GM06990 (cell line): ENCODE measurements around the gene RBM48.
A peak's percentile ranks its signal among the peaks of the same experiment; 100 is the strongest.
"Not testable (repeated sequence)": the region's sequence is repeated elsewhere in the genome, so short reads cannot be mapped to it uniquely, and the experiment has no call there.

Source experiments
- DNase-seq: peaks from one replicate; pipeline ENCODE4 v3.0.0-alpha.2; 2011; ENCODE audit not compliant: insufficient read length; ENCODE audit errors: extremely low read depth
- H3K27me3 ChIP-seq: replicated peaks from 2 replicates; pipeline ENCODE4 v1.6.0; 2011; ENCODE audit warnings: low read length; ENCODE audit not compliant: control insufficient read depth, insufficient read depth
- H3K36me3 ChIP-seq: 2 replicates; pipeline ENCODE4 v1.5.1; 2011; ENCODE audit warnings: low read length; ENCODE audit not compliant: control insufficient read depth, insufficient read depth
- H3K4me3 ChIP-seq: replicated peaks from 2 replicates; pipeline ENCODE4 v1.5.1; 2011; ENCODE audit warnings: low read depth, mild to moderate bottlenecking, control low read depth, low read length
- CTCF ChIP-seq: IDR thresholded peaks from 2 replicates; pipeline ENCODE4 v1.5.1; 2011; ENCODE audit warnings: low read length, control low read depth, mild to moderate bottlenecking, inconsistent platforms; ENCODE audit not compliant: insufficient read depth, poor library complexity, severe bottlenecking

Gene RBM48

GRCh38 chr7:92527300-92528187 is 1.1 kb upstream of the RBM48 start:
- DNase-seq = peak; percentile 69
- peak overlapping the region; percentile 91 for H3K4me3 ChIP-seq

GRCh38 chr7:92528958-92529264 is 316 bp downstream of the RBM48 start:
- no peak for TF ChIP-seq CTCF
- Histone ChIP-seq H3K4me3 (peak overlapping the region; percentile 97), H3K27me3 (no peaks in the 10 kb centered on the region), H3K36me3 (peaks cover 5% of the 10 kb centered on the region)
- DNase-seq = no peak

More at GRCh38 chr7:92527300-92528187, 1.1 kb upstream of the RBM48 start:
- no peaks in the 10 kb centered on the region for H3K27me3 ChIP-seq
- no peak for TF ChIP-seq CTCF
- peaks cover 2% of the 10 kb centered on the region; the same call in 1 of the 2 replicates for H3K36me3 ChIP-seq

- Histone ChIP-seq H3K27me3 (no peaks in the 10 kb centered on the region), H3K36me3 (peaks cover 13% of the 10 kb centered on the region), H3K4me3 (no peak overlapping the region)
- no peak for TF ChIP-seq CTCF
- no peak for DNase-seq
Measured at GRCh38 chr7:92534572-92534971, 6.0 kb downstream of the RBM48 start.

GRCh38 chr7:92543542-92543941 is 14.9 kb downstream of the RBM48 start:
- DNase-seq, H3K36me3 ChIP-seq, H3K4me3 ChIP-seq, H3K27me3 ChIP-seq: not testable (repeated sequence)

GRCh38 chr7:92545116-92545515 is 16.5 kb downstream of the RBM48 start:
- not testable (repeated sequence) for H3K36me3 ChIP-seq, H3K27me3 ChIP-seq, H3K4me3 ChIP-seq, DNase-seq

GRCh38 chr7:92546856-92547497 is 18.4 kb downstream of the RBM48 start:
- Histone ChIP-seq H3K4me3 (no peak overlapping the region), H3K27me3 (no peaks in the 10 kb centered on the region), H3K36me3 (no peaks in the 10 kb centered on the region)
- no peak for DNase-seq
- TF ChIP-seq CTCF = no peak
